ENCODE measurements around the gene EOLA2. TPM values are rescaled to one million over a fixed set of nuclear protein-coding genes. Genes with fewer than 3 reads are reported as not detected.
"Not testable (repeated sequence)": the region's sequence is repeated elsewhere in the genome, so short reads cannot be mapped to it uniquely, and the experiment has no call there.

The EOLA2 gene
- polyA plus RNA-seq, 2 donors = 13.9 to 23.1 TPM

GRCh38 chrX:149949743-149950436, 11.6 kb upstream of the EOLA2 start:
- WGBS, 2 donors = 56 to 58% methylated on average over 6 of the region's 6 CpGs
- H3K27ac ChIP-seq (ENCODE audit: low read depth in 2 of 2, low read length in 1 of 2) = no peak overlapping the region

GRCh38 chrX:149948016-149948415, 9.7 kb upstream of the EOLA2 start:
- Histone ChIP-seq H3K27ac (ENCODE audit: low read depth in 2 of 2, low read length in 1 of 2) (no peak overlapping the region), H3K9me3 (ENCODE audit: control insufficient read depth in 2 of 2, insufficient read depth in 1 of 2, low read depth in 1 of 2, low read length in 1 of 2) (no peaks in the 10 kb centered on the region), H3K4me3 (ENCODE audit: low read depth in 1 of 2, low read length in 2 of 2) (no peak overlapping the region), H3K27me3 (ENCODE audit: control insufficient read depth in 1 of 2, insufficient read depth in 2 of 2, low read length in 2 of 2) (no peaks in the 10 kb centered on the region), H3K36me3 (ENCODE audit: control insufficient read depth in 2 of 2, insufficient read depth in 2 of 2, low read length in 1 of 2) (peaks cover 0 to 2% of the 10 kb centered on the region in 2 donors), H3K4me1 (ENCODE audit: control insufficient read depth in 2 of 2, insufficient read depth in 2 of 2, low read length in 1 of 2) (no peaks in the 10 kb centered on the region)
- WGBS, 2 donors = 64 to 80% methylated on average over 3 of the region's 3 CpGs

More at GRCh38 chrX:149949743-149950436, 11.6 kb upstream of the EOLA2 start:
- Histone ChIP-seq H3K27me3 (ENCODE audit: control insufficient read depth in 1 of 2, insufficient read depth in 2 of 2, low read length in 2 of 2) (no peaks in the 10 kb centered on the region), H3K4me1 (ENCODE audit: control insufficient read depth in 2 of 2, insufficient read depth in 2 of 2, low read length in 1 of 2) (no peaks in the 10 kb centered on the region), H3K4me3 (ENCODE audit: low read depth in 1 of 2, low read length in 2 of 2) (no peak overlapping the region), H3K9me3 (ENCODE audit: control insufficient read depth in 2 of 2, insufficient read depth in 1 of 2, low read depth in 1 of 2, low read length in 1 of 2) (no peaks in the 10 kb centered on the region), H3K36me3 (ENCODE audit: control insufficient read depth in 2 of 2, insufficient read depth in 2 of 2, low read length in 1 of 2) (peaks cover 0 to 2% of the 10 kb centered on the region in 2 donors)

- not testable (repeated sequence) for H3K27ac ChIP-seq (ENCODE audit: low read depth in 2 of 2, low read length in 1 of 2); H3K4me3 ChIP-seq (ENCODE audit: low read depth in 1 of 2, low read length in 2 of 2); H3K36me3 ChIP-seq (ENCODE audit: control insufficient read depth in 2 of 2, insufficient read depth in 2 of 2, low read length in 1 of 2); H3K4me1 ChIP-seq (ENCODE audit: control insufficient read depth in 2 of 2, insufficient read depth in 2 of 2, low read length in 1 of 2); H3K27me3 ChIP-seq (ENCODE audit: control insufficient read depth in 1 of 2, insufficient read depth in 2 of 2, low read length in 2 of 2); H3K9me3 ChIP-seq (ENCODE audit: control insufficient read depth in 2 of 2, insufficient read depth in 1 of 2, low read depth in 1 of 2, low read length in 1 of 2)
- WGBS, 2 donors = no CpG with 5 or more reads among the region's 3 CpGs
These were observed 8.6 kb upstream of the EOLA2 start for GRCh38 chrX:149946932-149947331.

GRCh38 chrX:149945820-149946219, 7.5 kb upstream of the EOLA2 start:
- H3K4me1 ChIP-seq (ENCODE audit: control insufficient read depth in 2 of 2, insufficient read depth in 2 of 2, low read length in 1 of 2); H3K27ac ChIP-seq (ENCODE audit: low read depth in 2 of 2, low read length in 1 of 2): not testable (repeated sequence)
- 87 to 92% methylated on average over 3 to 7 of the region's 9 CpGs for WGBS, 2 donors

GRCh38 chrX:149945087-149945670, 6.9 kb upstream of the EOLA2 start:
- H3K27ac ChIP-seq (ENCODE audit: low read depth in 2 of 2, low read length in 1 of 2); H3K4me3 ChIP-seq (ENCODE audit: low read depth in 1 of 2, low read length in 2 of 2); H3K36me3 ChIP-seq (ENCODE audit: control insufficient read depth in 2 of 2, insufficient read depth in 2 of 2, low read length in 1 of 2); H3K9me3 ChIP-seq (ENCODE audit: control insufficient read depth in 2 of 2, insufficient read depth in 1 of 2, low read depth in 1 of 2, low read length in 1 of 2); H3K4me1 ChIP-seq (ENCODE audit: control insufficient read depth in 2 of 2, insufficient read depth in 2 of 2, low read length in 1 of 2); H3K27me3 ChIP-seq (ENCODE audit: control insufficient read depth in 1 of 2, insufficient read depth in 2 of 2, low read length in 2 of 2): not testable (repeated sequence)
- WGBS, 2 donors = 80 to 88% methylated on average over 9 to 11 of the region's 11 CpGs

More at GRCh38 chrX:149945820-149946219, 7.5 kb upstream of the EOLA2 start:
- H3K27me3 ChIP-seq (ENCODE audit: control insufficient read depth in 1 of 2, insufficient read depth in 2 of 2, low read length in 2 of 2); H3K36me3 ChIP-seq (ENCODE audit: control insufficient read depth in 2 of 2, insufficient read depth in 2 of 2, low read length in 1 of 2); H3K4me3 ChIP-seq (ENCODE audit: low read depth in 1 of 2, low read length in 2 of 2); H3K9me3 ChIP-seq (ENCODE audit: control insufficient read depth in 2 of 2, insufficient read depth in 1 of 2, low read depth in 1 of 2, low read length in 1 of 2): not testable (repeated sequence)

GRCh38 chrX:149940674-149941024, 2.4 kb upstream of the EOLA2 start:
- not testable (repeated sequence) for H3K27me3 ChIP-seq (ENCODE audit: control insufficient read depth in 1 of 2, insufficient read depth in 2 of 2, low read length in 2 of 2); H3K9me3 ChIP-seq (ENCODE audit: control insufficient read depth in 2 of 2, insufficient read depth in 1 of 2, low read depth in 1 of 2, low read length in 1 of 2); H3K36me3 ChIP-seq (ENCODE audit: control insufficient read depth in 2 of 2, insufficient read depth in 2 of 2, low read length in 1 of 2); H3K4me1 ChIP-seq (ENCODE audit: control insufficient read depth in 2 of 2, insufficient read depth in 2 of 2, low read length in 1 of 2)
- H3K4me3 ChIP-seq (ENCODE audit: low read depth in 1 of 2, low read length in 2 of 2) = peak overlapping the region in 1 of 2 donors; percentile 30
- WGBS, 2 donors = 9 to 30% methylated on average over 7 to 10 of the region's 11 CpGs
- peak overlapping the region in 1 of 2 donors; percentile 99 for H3K27ac ChIP-seq (ENCODE audit: low read depth in 2 of 2, low read length in 1 of 2)

- Histone ChIP-seq H3K27me3 (ENCODE audit: control insufficient read depth in 1 of 2, insufficient read depth in 2 of 2, low read length in 2 of 2) (no peaks in the 10 kb centered on the region), H3K36me3 (ENCODE audit: control insufficient read depth in 2 of 2, insufficient read depth in 2 of 2, low read length in 1 of 2) (no peaks in the 10 kb centered on the region), H3K4me1 (ENCODE audit: control insufficient read depth in 2 of 2, insufficient read depth in 2 of 2, low read length in 1 of 2) (peaks cover 0 to 3% of the 10 kb centered on the region in 2 donors), H3K27ac (ENCODE audit: low read depth in 2 of 2, low read length in 1 of 2) (peak overlapping the region; percentile 98 to 99), H3K4me3 (ENCODE audit: low read depth in 1 of 2, low read length in 2 of 2) (peak overlapping the region; percentile 44 to 57), H3K9me3 (ENCODE audit: control insufficient read depth in 2 of 2, insufficient read depth in 1 of 2, low read depth in 1 of 2, low read length in 1 of 2) (peaks cover 0 to 4% of the 10 kb centered on the region in 2 donors)
- WGBS, 2 donors = 1 to 40% methylated on average over 21 to 27 of the region's 27 CpGs
These were observed 1.8 kb upstream of the EOLA2 start for GRCh38 chrX:149939905-149940673.

GRCh38 chrX:149939655-149939904, 1.3 kb upstream of the EOLA2 start:
- H3K4me1 ChIP-seq (ENCODE audit: control insufficient read depth in 2 of 2, insufficient read depth in 2 of 2, low read length in 1 of 2) = peaks cover 0 to 3% of the 10 kb centered on the region in 2 donors
- 1 to 38% methylated on average over 15 to 16 of the region's 17 CpGs for WGBS, 2 donors
- H3K27ac ChIP-seq (ENCODE audit: low read depth in 2 of 2, low read length in 1 of 2) = peak overlapping the region; percentile 98 to 99
- H3K9me3 ChIP-seq (ENCODE audit: control insufficient read depth in 2 of 2, insufficient read depth in 1 of 2, low read depth in 1 of 2, low read length in 1 of 2) = peaks cover 0 to 4% of the 10 kb centered on the region in 2 donors
- peak overlapping the region; percentile 44 to 57 for H3K4me3 ChIP-seq (ENCODE audit: low read depth in 1 of 2, low read length in 2 of 2)
- no peaks in the 10 kb centered on the region for H3K27me3 ChIP-seq (ENCODE audit: control insufficient read depth in 1 of 2, insufficient read depth in 2 of 2, low read length in 2 of 2)
- no peaks in the 10 kb centered on the region for H3K36me3 ChIP-seq (ENCODE audit: control insufficient read depth in 2 of 2, insufficient read depth in 2 of 2, low read length in 1 of 2)

- H3K9me3 ChIP-seq (ENCODE audit: control insufficient read depth in 2 of 2, insufficient read depth in 1 of 2, low read depth in 1 of 2, low read length in 1 of 2) = peaks cover 0 to 4% of the 10 kb centered on the region in 2 donors
- peak overlapping the region; percentile 44 to 53 for H3K4me3 ChIP-seq (ENCODE audit: low read depth in 1 of 2, low read length in 2 of 2)
- H3K27ac ChIP-seq (ENCODE audit: low read depth in 2 of 2, low read length in 1 of 2) = peak overlapping the region; percentile 98 to 99
- no peaks in the 10 kb centered on the region for H3K27me3 ChIP-seq (ENCODE audit: control insufficient read depth in 1 of 2, insufficient read depth in 2 of 2, low read length in 2 of 2)
- H3K36me3 ChIP-seq (ENCODE audit: control insufficient read depth in 2 of 2, insufficient read depth in 2 of 2, low read length in 1 of 2) = no peaks in the 10 kb centered on the region
- WGBS, 2 donors = 1 to 41% methylated on average over 13 to 32 of the region's 50 CpGs
- peaks cover 0 to 3% of the 10 kb centered on the region in 2 donors for H3K4me1 ChIP-seq (ENCODE audit: control insufficient read depth in 2 of 2, insufficient read depth in 2 of 2, low read length in 1 of 2)
These were observed 777 bp upstream of the EOLA2 start for GRCh38 chrX:149938881-149939654.

All from esophagus (tissue), 2 donors.